HG03520 (cell line): Measurements from ENCODE around the gene PLXND1.

Experiments used
- ATAC-seq: cut with Tn5 transposase; IDR thresholded peaks from one replicate; pipeline ENCODE4 v1.9.1; 2021; ENCODE audit warnings: mild to moderate bottlenecking, moderate library complexity; ENCODE audit not compliant: unreplicated experiment

PLXND1 gene

GRCh38 chr3:129514110-129514509 is 92.4 kb downstream of the PLXND1 start:
- no peak for ATAC-seq

- ATAC-seq: no peak
These were observed 92.8 kb downstream of the PLXND1 start for GRCh38 chr3:129513705-129514104.

GRCh38 chr3:129512595-129512994 is 93.9 kb downstream of the PLXND1 start:
- no peak for ATAC-seq

GRCh38 chr3:129507181-129507831 is 99.2 kb downstream of the PLXND1 start:
- no peak for ATAC-seq

GRCh38 chr3:129506231-129506742 is 100.2 kb downstream of the PLXND1 start:
- ATAC-seq: no peak

- no peak for ATAC-seq
These were observed 101.1 kb downstream of the PLXND1 start for GRCh38 chr3:129505341-129505740.
